Loucy (cell line): ENCODE data around the gene SOX13.

Experiments used
- CTCF ChIP-seq: fragments of 200-600 bp; sonication (generic); conservative IDR thresholded peaks from 2 replicates; pipeline ENCODE4 v1.5.1; 2014; ENCODE audit warnings: mild to moderate bottlenecking, antibody characterized with exemption, low read length
- EZH2phosphoT487 ChIP-seq: fragments of 200-600 bp; IDR thresholded peaks from 2 replicates; pipeline ENCODE4 v1.6.1; 2018; ENCODE audit warnings: antibody characterized with exemption, mild to moderate bottlenecking, moderate library complexity, borderline replicate concordance

GRCh38 chr1:204103431-204103741 lies 30.5 kb downstream of the SOX13 start:
- no peak for TF ChIP-seq CTCF
- TF ChIP-seq EZH2phosphoT487: no peak
